Keratinocyte (primary cell): Measurements from ENCODE around the gene ATP2A3.

Source experiments
- EZH2 ChIP-seq: IDR thresholded peaks from one replicate; pipeline ENCODE4 v1.6.1; 2012; ENCODE audit warnings: inconsistent platforms, mild to moderate bottlenecking, low read length, moderate library complexity
- TF ChIP-seq, protein P1 (sequence below), 3 experiments: IDR thresholded peaks in 1 of 3; conservative IDR thresholded peaks in 1 of 3; optimal IDR thresholded peaks in 1 of 3; 2 replicates in 2 of 3; 3 replicates in 1 of 3; pipeline versions ENCODE3 to v1.5.1; 2011; ENCODE audit warnings: low read length in 3 of 3, mild to moderate bottlenecking in 3 of 3, moderate library complexity in 2 of 3, control low read depth in 1 of 3, inconsistent platforms in 1 of 3; ENCODE audit not compliant: insufficient read depth in 2 of 3; ENCODE audit errors: extremely low read depth in 1 of 3

DNA sequence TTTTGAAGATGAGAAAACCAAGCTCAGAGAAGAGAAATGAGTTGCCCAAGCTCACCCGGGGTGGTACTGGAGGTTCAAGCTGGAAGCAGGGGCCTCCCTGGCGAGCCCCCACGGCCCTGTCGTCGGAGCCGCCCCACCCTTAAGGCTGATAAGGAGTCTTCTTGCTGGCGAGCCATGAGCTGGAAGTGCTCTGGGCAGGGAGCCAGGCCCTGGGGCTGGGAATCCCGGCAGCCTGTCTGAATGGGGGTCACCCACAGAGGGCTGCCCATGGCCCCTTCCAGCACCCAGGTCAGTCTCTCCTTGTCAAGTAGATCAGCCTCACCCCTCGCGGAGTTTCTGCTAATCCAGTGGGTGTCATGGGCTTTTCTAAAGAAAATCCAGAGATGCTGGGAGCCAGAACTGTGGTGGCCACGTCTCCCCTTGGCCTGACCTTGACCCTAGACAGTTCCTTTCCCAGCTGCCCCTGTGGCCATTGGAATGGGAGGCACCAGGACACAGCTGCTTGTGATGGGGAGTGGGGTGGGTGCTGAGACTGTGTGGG lies 46.8 kb downstream of the ATP2A3 start:
- TF ChIP-seq, protein P1, sequence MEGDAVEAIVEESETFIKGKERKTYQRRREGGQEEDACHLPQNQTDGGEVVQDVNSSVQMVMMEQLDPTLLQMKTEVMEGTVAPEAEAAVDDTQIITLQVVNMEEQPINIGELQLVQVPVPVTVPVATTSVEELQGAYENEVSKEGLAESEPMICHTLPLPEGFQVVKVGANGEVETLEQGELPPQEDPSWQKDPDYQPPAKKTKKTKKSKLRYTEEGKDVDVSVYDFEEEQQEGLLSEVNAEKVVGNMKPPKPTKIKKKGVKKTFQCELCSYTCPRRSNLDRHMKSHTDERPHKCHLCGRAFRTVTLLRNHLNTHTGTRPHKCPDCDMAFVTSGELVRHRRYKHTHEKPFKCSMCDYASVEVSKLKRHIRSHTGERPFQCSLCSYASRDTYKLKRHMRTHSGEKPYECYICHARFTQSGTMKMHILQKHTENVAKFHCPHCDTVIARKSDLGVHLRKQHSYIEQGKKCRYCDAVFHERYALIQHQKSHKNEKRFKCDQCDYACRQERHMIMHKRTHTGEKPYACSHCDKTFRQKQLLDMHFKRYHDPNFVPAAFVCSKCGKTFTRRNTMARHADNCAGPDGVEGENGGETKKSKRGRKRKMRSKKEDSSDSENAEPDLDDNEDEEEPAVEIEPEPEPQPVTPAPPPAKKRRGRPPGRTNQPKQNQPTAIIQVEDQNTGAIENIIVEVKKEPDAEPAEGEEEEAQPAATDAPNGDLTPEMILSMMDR (optimal IDR thresholded peaks at IDR 0.05 in 1 of 3, IDR thresholded peaks at IDR 0.05 in 1 of 3, conservative IDR thresholded peaks at IDR 0.05 in 1 of 3; ENCODE audit: extremely low read depth in 1 of 3, insufficient read depth in 2 of 3, low read length in 3 of 3) = no peak
- no peak for TF ChIP-seq EZH2
